SJSA1 (cell line): ENCODE data around the gene CHMP6. TPM values are rescaled to one million over a fixed set of nuclear protein-coding genes. Genes with fewer than 3 reads are reported as not detected.
A peak's percentile ranks its signal among the peaks of the same experiment; 100 is the strongest.

Source experiments
- DNase-seq, 2 experiments: peaks; one replicate each; pipeline ENCODE4 v3.0.0-alpha.2; 2015 to 2020; ENCODE audit warnings: low spot score in 2 of 2, low read depth in 1 of 2
- H3K27ac ChIP-seq: fragments of 250-450 bp; sonication (Bioruptor Pico); 2 replicates; pipeline ENCODE4 v1.5.1; 2020; ENCODE audit warnings: mild to moderate bottlenecking, moderate library complexity
- H3K27me3 ChIP-seq: fragments of 250-450 bp; sonication (Bioruptor Pico); replicated peaks from 2 replicates; pipeline ENCODE4 v1.5.1; 2020; ENCODE audit warnings: mild to moderate bottlenecking, moderate library complexity
- H3K36me3 ChIP-seq: fragments of 250-450 bp; sonication (Bioruptor Pico); 2 replicates; pipeline ENCODE4 v1.5.1; 2020; ENCODE audit warnings: mild to moderate bottlenecking
- H3K4me1 ChIP-seq: fragments of 250-450 bp; sonication (Bioruptor Pico); replicated peaks from 2 replicates; pipeline ENCODE4 v1.6.1; 2021; ENCODE audit warnings: mild to moderate bottlenecking
- H3K4me3 ChIP-seq: fragments of 250-450 bp; sonication (Bioruptor Pico); 2 replicates; pipeline ENCODE4 v1.5.1; 2020; ENCODE audit warnings: mild to moderate bottlenecking
- H3K9me3 ChIP-seq: fragments of 250-450 bp; sonication (Bioruptor Pico); replicated peaks from 2 replicates; pipeline ENCODE4 v1.5.1; 2020; ENCODE audit warnings: mild to moderate bottlenecking
- total RNA-seq: library from RNA; depleted of rRNA; stranded (reverse); fragments of >200 nt; shearing (Covaris generic); gene quantifications from 2 replicates; pipeline ENCODE4 v1.2.3, GENCODE V29; 2014; rRNA removed

The CHMP6 gene
- total RNA-seq, 1 experiment from 2014 or later = 20.9 TPM

DNA sequence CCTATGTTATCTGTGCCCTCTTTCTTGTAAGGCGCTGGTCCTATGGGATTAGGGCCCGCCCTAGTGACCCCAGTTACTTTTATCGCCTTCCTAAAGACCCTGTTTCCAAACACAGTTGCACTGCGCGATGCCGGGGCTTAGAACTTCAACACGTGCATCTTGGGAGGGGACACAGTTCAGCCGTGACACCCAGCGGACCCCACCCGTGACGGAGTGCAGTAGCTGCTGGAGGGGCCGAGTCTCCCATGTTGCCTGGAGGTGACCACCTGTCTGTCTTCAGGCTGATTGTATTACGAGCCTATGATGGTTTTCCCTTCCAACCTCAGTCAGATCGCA, 52.8 kb downstream of the CHMP6 start:
- no peak for DNase-seq
- H3K4me3 ChIP-seq = no peak overlapping the region
- H3K27me3 ChIP-seq = no peaks in the 10 kb centered on the region
- H3K27ac ChIP-seq = peak overlapping the region; percentile 52
- no peaks in the 10 kb centered on the region for H3K9me3 ChIP-seq
- H3K4me1 ChIP-seq = peaks cover 59% of the 10 kb centered on the region
- H3K36me3 ChIP-seq = peaks cover 35% of the 10 kb centered on the region

- H3K36me3 ChIP-seq = peaks cover 29% of the 10 kb centered on the region
- H3K27me3 ChIP-seq = no peaks in the 10 kb centered on the region
- H3K9me3 ChIP-seq = no peaks in the 10 kb centered on the region
- peak overlapping the region; percentile 52 for H3K27ac ChIP-seq
- H3K4me3 ChIP-seq = no peak overlapping the region
- peak; percentile 52 to 75 for DNase-seq
- peaks cover 59% of the 10 kb centered on the region for H3K4me1 ChIP-seq
Measured at GRCh38 chr17:81044764-81045589, 53.3 kb downstream of the CHMP6 start.

GRCh38 chr17:81045590-81046095, 54.0 kb downstream of the CHMP6 start:
- no peak for DNase-seq
- H3K4me1 ChIP-seq = peaks cover 59% of the 10 kb centered on the region
- H3K36me3 ChIP-seq = peaks cover 29% of the 10 kb centered on the region
- H3K27me3 ChIP-seq = no peaks in the 10 kb centered on the region
- H3K4me3 ChIP-seq = no peak overlapping the region
- H3K27ac ChIP-seq = no peak overlapping the region
- no peaks in the 10 kb centered on the region for H3K9me3 ChIP-seq

- DNase-seq = no peak
- Histone ChIP-seq H3K27me3 (no peaks in the 10 kb centered on the region), H3K36me3 (peaks cover 29% of the 10 kb centered on the region), H3K9me3 (no peaks in the 10 kb centered on the region), H3K27ac (no peak overlapping the region), H3K4me3 (no peak overlapping the region), H3K4me1 (peaks cover 59% of the 10 kb centered on the region)
Measured at GRCh38 chr17:81046132-81046769, 54.6 kb downstream of the CHMP6 start.

DNA sequence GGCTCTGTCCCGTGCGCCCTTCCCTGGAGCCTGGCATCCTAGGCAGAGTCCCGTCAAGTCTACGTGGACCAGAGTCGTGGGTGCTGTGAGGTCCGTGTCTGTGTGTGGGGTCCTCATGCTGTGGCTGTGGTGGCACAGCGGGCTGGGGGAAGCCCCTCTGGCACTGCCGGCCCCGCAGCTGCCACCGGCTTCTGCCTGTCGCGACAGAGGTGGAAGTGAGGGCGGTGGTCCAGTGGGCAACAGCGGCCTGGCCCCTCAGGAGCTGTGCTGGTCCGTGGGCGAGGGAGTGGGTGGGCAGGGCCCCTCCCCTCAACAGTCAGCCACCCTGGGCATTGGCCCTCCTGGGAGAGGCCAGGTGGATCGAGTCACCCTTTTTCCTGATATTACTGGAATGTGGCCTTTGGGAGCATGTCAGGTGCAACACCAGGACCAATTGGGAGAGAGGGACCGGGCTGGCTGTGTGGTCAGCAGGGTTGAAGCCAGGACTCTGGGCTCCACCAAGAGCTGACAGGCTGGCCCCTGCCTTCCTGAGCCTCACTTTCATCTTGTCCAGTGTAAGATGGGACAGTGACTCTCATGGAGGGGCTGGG, 55.2 kb downstream of the CHMP6 start:
- H3K4me1 ChIP-seq = peaks cover 61% of the 10 kb centered on the region

DNA sequence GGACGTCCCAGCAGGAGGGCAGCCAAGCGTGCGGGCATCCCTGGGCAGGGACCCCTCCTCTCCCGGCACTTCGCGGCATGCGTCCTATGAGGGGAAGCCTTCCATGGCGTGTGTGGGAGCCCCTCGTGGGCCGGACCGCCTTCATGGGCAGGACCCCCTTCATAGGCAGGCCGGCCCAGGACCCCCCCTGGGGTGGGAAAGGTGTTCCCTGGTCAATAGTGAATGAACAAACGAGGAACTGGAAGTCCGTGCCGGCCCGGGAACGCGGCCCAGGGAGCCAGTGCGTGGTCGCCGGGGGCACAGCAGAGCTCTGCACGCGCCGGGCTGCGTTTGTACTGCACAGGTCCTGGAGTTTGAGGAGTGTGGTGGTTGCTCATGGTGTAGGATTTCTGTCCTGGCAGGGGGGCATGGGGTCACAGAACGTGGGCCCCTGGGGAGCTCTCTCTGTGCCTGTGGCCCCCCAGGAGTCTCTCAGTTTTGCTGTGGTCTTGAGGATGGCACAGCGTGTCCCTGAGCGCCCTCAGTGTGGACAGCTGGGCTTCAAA, 57.3 kb downstream of the CHMP6 start:
- H3K27ac ChIP-seq = peak overlapping the region; percentile 86

More for the DNA sequence above, 55.2 kb downstream of the CHMP6 start:
- DNase-seq = no peak
- no peak overlapping the region for H3K27ac ChIP-seq
- H3K36me3 ChIP-seq = peaks cover 29% of the 10 kb centered on the region
- no peaks in the 10 kb centered on the region for H3K9me3 ChIP-seq
- no peak overlapping the region for H3K4me3 ChIP-seq
- no peaks in the 10 kb centered on the region for H3K27me3 ChIP-seq

GRCh38 chr17:81049372-81049911, 57.8 kb downstream of the CHMP6 start:
- Histone ChIP-seq H3K4me1 (peaks cover 54% of the 10 kb centered on the region), H3K27ac (peak overlapping the region; percentile 86), H3K27me3 (no peaks in the 10 kb centered on the region), H3K9me3 (no peaks in the 10 kb centered on the region), H3K4me3 (no peak overlapping the region; the same call in 1 of the 2 replicates), H3K36me3 (peaks cover 20% of the 10 kb centered on the region)
- DNase-seq = no peak

More for the DNA sequence above, 57.3 kb downstream of the CHMP6 start:
- DNase-seq = no peak
- H3K4me3 ChIP-seq = no peak overlapping the region
- H3K9me3 ChIP-seq = no peaks in the 10 kb centered on the region
- peaks cover 25% of the 10 kb centered on the region for H3K36me3 ChIP-seq
- peaks cover 60% of the 10 kb centered on the region for H3K4me1 ChIP-seq
- H3K27me3 ChIP-seq = no peaks in the 10 kb centered on the region

Other genes with a start within 250 kb of the CHMP6 start
- gene BAIAP2, start 43.3 kb downstream of the CHMP6 start, total RNA-seq = 37.6 and 59.5 TPM in 2 replicates
- gene PVALEF, start 173.7 kb downstream of the CHMP6 start, total RNA-seq = not detected in 2 replicates
- gene AATK, start 174.4 kb downstream of the CHMP6 start, total RNA-seq = 0.18 TPM in 1 of 2 replicates, not detected in the other
- 31.7 and 38.2 TPM in 2 replicates for gene CEP131, start 231.1 kb downstream of the CHMP6 start, total RNA-seq
- gene TEPSIN, start 247.2 kb downstream of the CHMP6 start, total RNA-seq = 20.4 and 27.1 TPM in 2 replicates
- 74.0 and 126 TPM in 2 replicates for gene NDUFAF8, start 247.5 kb downstream of the CHMP6 start, total RNA-seq